GM20000 (cell line): Measurements from ENCODE around the gene MS4A14.

ENCODE experiments used
- DNase-seq: peaks from one replicate; pipeline ENCODE4 v3.0.0; 2012; ENCODE audit warnings: low spot score
- CTCF ChIP-seq: IDR thresholded peaks from 2 replicates; pipeline ENCODE4 v1.5.1; 2012; ENCODE audit warnings: mild to moderate bottlenecking, control low read depth; ENCODE audit errors: extremely low read depth, missing control alignments

Gene MS4A14

GRCh38 chr11:60455531-60456042 is 59.3 kb downstream of the MS4A14 start, which contains the start of gene MS4A1:
TSS of gene MS4A1 (plus strand) at chr11:60455847. CDS start at chr11:60462375, 6,528 bp downstream.
- DNase-seq, result peak; percentile 80
- TF ChIP-seq CTCF, result no peak

- peak; percentile 49 for DNase-seq
- no peak for TF ChIP-seq CTCF
Observed at GRCh38 chr11:60457576-60457975, 61.3 kb downstream of the MS4A14 start.

- TF ChIP-seq CTCF, result no peak
- no peak for DNase-seq
Observed at GRCh38 chr11:60459345-60459744, 63.1 kb downstream of the MS4A14 start.
